ENCODE measurements around the gene LPIN1.

The LPIN1 gene, protein sequence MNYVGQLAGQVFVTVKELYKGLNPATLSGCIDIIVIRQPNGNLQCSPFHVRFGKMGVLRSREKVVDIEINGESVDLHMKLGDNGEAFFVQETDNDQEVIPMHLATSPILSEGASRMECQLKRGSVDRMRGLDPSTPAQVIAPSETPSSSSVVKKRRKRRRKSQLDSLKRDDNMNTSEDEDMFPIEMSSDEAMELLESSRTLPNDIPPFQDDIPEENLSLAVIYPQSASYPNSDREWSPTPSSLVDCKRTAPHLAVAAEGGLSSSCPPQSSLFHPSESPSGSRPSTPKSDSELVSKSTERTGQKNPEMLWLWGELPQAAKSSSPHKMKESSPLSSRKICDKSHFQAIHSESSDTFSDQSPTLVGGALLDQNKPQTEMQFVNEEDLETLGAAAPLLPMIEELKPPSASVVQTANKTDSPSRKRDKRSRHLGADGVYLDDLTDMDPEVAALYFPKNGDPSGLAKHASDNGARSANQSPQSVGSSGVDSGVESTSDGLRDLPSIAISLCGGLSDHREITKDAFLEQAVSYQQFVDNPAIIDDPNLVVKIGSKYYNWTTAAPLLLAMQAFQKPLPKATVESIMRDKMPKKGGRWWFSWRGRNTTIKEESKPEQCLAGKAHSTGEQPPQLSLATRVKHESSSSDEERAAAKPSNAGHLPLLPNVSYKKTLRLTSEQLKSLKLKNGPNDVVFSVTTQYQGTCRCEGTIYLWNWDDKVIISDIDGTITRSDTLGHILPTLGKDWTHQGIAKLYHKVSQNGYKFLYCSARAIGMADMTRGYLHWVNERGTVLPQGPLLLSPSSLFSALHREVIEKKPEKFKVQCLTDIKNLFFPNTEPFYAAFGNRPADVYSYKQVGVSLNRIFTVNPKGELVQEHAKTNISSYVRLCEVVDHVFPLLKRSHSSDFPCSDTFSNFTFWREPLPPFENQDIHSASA

DNA sequence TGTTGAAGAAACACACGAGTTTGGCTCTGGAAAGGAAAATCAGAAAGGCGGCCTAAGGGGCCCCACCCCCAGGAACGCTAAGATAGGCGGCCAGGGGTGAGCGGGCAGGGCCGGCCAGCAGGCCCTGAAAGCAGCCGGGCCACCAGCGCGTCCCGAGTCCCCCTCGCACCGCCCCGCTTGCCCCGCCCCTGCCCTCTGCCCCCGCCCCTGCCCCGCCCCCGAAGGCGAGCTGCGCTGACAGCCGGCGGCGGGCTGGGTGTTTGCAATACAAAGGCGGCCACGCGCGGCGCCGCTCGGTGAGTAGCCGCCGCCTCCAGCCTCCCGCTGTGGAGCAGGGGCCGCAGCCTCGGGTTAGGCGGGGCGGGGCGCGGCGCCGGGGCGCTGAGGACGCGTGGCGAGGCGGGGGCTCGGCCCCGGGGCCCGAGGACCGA, at the start of gene LPIN1:
Gene LPIN1 (plus strand): TSS at position 257 of the 431 bp plus-strand sequence. CDS start 18,910 bp downstream, outside the sequence.
- peak; percentile 95 for DNase-seq (ENCODE audit: low spot score)

GRCh38 chr2:11696736-11697102, 49.7 kb upstream of the LPIN1 start:
- no peak for DNase-seq (ENCODE audit: low spot score)

DNA sequence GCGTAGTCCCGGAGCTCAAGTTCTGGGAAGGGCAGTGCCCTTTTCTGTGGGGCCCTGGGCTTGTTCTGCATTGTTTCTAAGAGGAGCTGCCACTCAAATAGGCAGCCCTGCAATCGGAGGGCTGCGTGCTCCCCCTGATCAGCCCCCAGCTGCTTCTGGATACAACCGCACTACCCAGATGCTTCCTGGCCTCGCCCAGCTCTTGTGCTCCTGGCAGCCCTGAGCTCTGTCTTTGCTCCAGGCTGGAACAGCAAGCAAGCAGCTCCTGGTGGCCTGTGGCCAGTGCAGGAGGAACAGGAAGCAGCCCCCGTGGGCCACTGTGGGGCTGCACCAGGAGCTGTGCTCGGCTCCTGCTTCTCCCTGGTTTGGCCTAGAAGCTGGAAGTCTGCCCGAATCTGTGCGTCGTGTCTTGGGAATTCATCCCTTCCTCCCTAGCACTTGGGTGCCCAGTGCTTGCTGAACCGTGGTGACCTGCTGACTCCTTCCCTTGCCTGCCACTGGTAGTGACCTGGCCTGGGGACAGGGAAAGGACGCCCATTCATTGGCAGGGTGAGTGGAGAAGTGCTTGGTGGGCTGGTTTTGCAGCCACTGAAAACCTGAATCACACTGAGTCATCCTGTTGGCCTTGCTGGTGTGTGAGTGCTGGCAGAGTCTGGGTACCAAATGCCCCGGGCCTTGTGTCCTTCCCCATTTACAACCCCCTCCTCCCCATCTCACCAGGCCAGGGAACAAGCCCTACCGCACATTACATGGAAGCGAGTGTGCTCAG, 49.1 kb upstream of the LPIN1 start:
- no peak for DNase-seq (ENCODE audit: low spot score)

GRCh38 chr2:11698009-11698922, 48.2 kb upstream of the LPIN1 start:
- DNase-seq (ENCODE audit: low spot score) = no peak

GRCh38 chr2:11699686-11700670, 46.5 kb upstream of the LPIN1 start:
- no peak for DNase-seq (ENCODE audit: low spot score)

- DNase-seq (ENCODE audit: low spot score) = no peak
These were observed 45.2 kb upstream of the LPIN1 start for GRCh38 chr2:11701206-11701605.

GRCh38 chr2:11701751-11702301, 44.6 kb upstream of the LPIN1 start:
- DNase-seq (ENCODE audit: low spot score) = no peak

- DNase-seq (ENCODE audit: low spot score) = no peak
These were observed 43.5 kb upstream of the LPIN1 start for GRCh38 chr2:11702946-11703345.

DNA sequence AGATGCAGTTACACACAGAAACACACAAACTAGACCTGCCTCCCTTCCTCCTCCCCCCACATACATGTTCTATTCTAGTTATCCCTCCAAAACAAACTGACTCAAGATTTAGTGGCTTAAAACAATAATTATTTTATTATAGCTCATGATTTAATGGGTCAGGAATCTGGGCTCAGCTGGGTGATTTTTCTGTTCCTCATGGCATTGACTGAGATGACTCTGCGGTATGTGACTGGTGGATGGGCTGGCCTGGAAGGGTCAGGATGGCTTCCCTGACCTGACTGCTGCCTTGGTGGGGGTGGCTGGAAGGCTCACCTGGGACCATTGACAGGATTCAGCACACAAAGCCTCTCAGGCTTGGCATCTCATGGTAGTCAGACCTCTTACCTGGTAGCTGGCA, 42.7 kb upstream of the LPIN1 start:
- DNase-seq (ENCODE audit: low spot score) = no peak

DNA sequence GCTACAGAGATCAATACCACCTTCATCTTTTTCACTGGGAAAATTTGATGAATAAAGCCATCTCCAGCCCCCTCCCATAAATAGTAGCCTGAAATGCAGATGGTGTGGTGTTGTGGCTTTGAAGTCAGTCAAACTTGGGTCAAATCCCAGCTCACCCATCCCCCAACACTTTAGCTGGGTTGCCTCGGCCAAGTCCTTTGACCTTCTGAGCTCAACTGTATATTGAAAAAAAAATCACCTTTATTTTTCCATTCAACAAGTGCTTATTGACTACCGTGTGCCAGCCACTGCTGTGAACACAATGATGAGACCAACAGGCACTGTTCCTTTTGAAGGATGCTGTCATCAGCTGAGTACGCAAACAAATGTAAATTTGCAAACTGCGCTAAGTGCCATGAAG, 41.4 kb upstream of the LPIN1 start:
- DNase-seq (ENCODE audit: low spot score) = no peak

DNA sequence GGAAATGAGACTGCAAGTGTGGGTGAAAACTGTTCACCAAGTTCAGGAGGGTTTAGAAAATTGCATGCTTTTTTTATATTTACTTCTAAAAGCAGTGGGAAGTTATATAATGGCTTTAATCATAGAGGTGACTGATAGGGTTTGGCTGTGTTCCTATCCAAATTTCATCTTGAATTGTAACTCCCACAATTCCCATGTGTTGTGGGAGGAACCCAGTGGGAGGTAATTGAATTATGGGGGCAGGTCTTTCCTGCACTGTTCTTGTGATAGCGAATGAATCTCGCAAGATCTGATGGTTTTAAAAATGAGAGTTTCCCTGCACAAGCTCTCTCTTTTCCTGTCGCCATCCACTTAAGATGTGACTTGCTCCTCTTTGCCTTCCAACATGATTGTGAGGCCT, 40.7 kb upstream of the LPIN1 start:
- no peak for DNase-seq (ENCODE audit: low spot score)

- no peak for DNase-seq (ENCODE audit: low spot score)
These were observed 38.3 kb upstream of the LPIN1 start for GRCh38 chr2:11708106-11708505.

- no peak for DNase-seq (ENCODE audit: low spot score)
These were observed 37.1 kb upstream of the LPIN1 start for GRCh38 chr2:11709293-11709692.

- DNase-seq (ENCODE audit: low spot score) = no peak
These were observed 36.2 kb upstream of the LPIN1 start for GRCh38 chr2:11710210-11710609.

- no peak for DNase-seq (ENCODE audit: low spot score)
These were observed 35.6 kb upstream of the LPIN1 start for GRCh38 chr2:11710632-11711353.

DNA sequence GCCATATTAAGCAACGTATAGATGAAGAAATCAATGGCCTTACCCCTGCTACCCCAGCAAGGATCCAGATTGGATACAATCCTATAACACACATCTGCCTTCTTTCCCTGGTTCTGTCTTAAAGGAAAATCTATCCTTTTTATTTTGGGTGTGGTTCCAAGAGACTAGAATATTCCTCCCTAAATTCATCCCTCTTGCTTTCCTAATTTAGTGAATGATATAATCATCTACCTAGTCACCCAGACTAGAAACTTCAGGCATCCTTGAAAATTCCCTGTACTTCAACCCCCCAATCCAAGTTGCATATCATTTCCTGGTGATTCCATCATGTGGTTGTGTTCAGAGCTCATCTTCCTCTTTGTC, 35.1 kb upstream of the LPIN1 start:
- DNase-seq (ENCODE audit: low spot score) = no peak

GRCh38 chr2:11711751-11712150, 34.7 kb upstream of the LPIN1 start:
- no peak for DNase-seq (ENCODE audit: low spot score)

DNA sequence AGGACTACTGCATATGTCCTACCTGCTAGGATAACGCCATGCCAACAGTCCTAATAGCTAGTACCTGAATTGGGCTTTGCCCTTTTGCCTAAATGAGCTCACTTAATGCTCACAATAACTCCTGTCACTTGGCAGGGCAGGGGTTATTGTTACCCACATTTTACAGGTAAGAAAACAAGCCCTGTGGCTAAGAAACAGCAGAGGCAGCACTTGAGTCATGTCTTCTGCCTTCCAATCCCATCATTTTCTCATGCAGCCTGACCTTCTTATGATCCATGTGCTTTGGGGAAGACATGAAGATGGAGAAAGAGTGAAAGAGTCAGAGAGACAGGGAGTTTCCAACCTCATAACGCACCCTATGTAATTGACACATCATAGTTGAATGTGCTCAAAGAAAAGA, 33.6 kb upstream of the LPIN1 start:
- no peak for DNase-seq (ENCODE audit: low spot score)

DNA sequence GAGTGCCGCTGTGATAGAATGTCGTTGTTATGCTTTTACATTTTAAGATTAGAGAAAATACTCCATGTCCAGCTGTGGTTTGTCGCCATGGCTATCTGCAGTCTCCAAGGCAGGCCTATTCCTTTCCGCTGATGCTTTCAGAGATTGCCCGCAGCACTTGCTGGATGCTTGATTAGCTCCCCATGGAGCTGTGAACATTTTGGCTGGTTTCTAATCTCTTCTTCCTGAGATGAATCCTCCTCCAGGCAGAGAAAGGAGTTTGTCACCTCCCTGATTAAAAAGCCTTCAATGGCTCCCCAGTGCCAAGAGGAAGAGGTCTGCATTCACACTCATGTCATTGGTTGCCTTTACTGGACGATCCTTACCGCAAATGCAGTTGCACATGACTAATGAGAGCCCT, 32.6 kb upstream of the LPIN1 start:
- no peak for DNase-seq (ENCODE audit: low spot score)
